HCT116 (cell line): Measurements from ENCODE around the gene GPR176. TPM values are rescaled to one million over a fixed set of nuclear protein-coding genes. Genes with fewer than 3 reads are reported as not detected.

ENCODE experiments used
- ATAC-seq: fragments of 200-7000 bp; cut with Tn5 transposase; 2 replicates; pipeline ENCODE4 v1.9.1; 2020; ENCODE audit warnings: mild to moderate bottlenecking, moderate library complexity
- BruUV-seq: library from RNA; stranded (reverse); fragments of 400-500 nt; replicated peaks from 2 replicates; lab custom pipeline; 2021; lab: Mats Ljungman, UMichigan
- CTCF ChIA-PET: fragments of 300-600 bp; sonication (Branson Sonifier 250); formaldehyde crosslinking; loops from one replicate; lab custom pipeline; 2021; ENCODE audit warnings: antibody characterized with exemption; lab: Charles Lee
- POLR2A ChIA-PET: fragments of 300-600, 350-600 bp; sonication (Branson Sonifier 250); formaldehyde crosslinking; loops from one replicate; lab custom pipeline; 2021; ENCODE audit warnings: antibody characterized with exemption; lab: Charles Lee
- RAD21 ChIA-PET, 2 experiments: fragments of 300-600 bp; sonication (Branson Sonifier 250); formaldehyde crosslinking; loops; one replicate each; lab custom pipeline; 2023; ENCODE audit warnings: low total read pairs in 2 of 2; ENCODE audit not compliant: uncharacterized antibody in 2 of 2, unreplicated experiment in 2 of 2, low non-redundant PET in 1 of 2; lab: Charles Lee
- DNase-seq: peaks from one replicate; pipeline ENCODE4 v3.0.0-alpha.2; 2010; ENCODE audit warnings: low read depth, low spot score
- H2AFZ ChIP-seq: fragments of 200-600 bp; shearing (Covaris generic), sonication (generic); 2 replicates; pipeline ENCODE4 v1.6.1; 2017; ENCODE audit warnings: low read depth, mixed run types, mixed read lengths, antibody characterized with exemption, low read length; ENCODE audit not compliant: poor library complexity, severe bottlenecking
- H3K27ac ChIP-seq: 2 replicates; pipeline ENCODE4 v1.5.1; 2012; ENCODE audit warnings: low read depth, low read length
- H3K27me3 ChIP-seq: fragments of 200-600 bp; sonication (generic); 2 replicates; pipeline ENCODE4 v1.6.1; 2016; ENCODE audit warnings: mixed run types, low read length, mixed read lengths; ENCODE audit not compliant: insufficient read depth
- H3K36me3 ChIP-seq, 2 experiments: fragments of 200-500 bp in 1 of 2; fragments of 200-600 bp in 1 of 2; sonication (Bioruptor generic) in 1 of 2; sonication (generic) in 1 of 2; 2 replicates each; pipeline versions ENCODE4 v1.5.1 to v1.6.1; 2014 to 2016; ENCODE audit warnings: low read length in 2 of 2, inconsistent platforms in 1 of 2, mixed read lengths in 1 of 2, mixed run types in 1 of 2; ENCODE audit not compliant: insufficient read depth in 2 of 2, control insufficient read depth in 1 of 2
- H3K4me1 ChIP-seq, 2 experiments: fragments of 200-600 bp in 1 of 2; sonication (generic) in 1 of 2; 2 replicates each; pipeline versions ENCODE4 v1.5.1 to v1.6.1; 2012 to 2017; ENCODE audit warnings: low read length in 2 of 2, inconsistent platforms in 1 of 2, mild to moderate bottlenecking in 1 of 2, mixed read lengths in 1 of 2, mixed run types in 1 of 2, moderate library complexity in 1 of 2; ENCODE audit not compliant: insufficient read depth in 2 of 2, control insufficient read depth in 1 of 2
- H3K4me2 ChIP-seq: fragments of 200-600 bp; sonication (generic); 2 replicates; pipeline ENCODE4 v1.6.1; 2017; ENCODE audit warnings: mixed run types, low read length, mixed read lengths
- H3K4me3 ChIP-seq, 2 experiments: fragments of 200-600 bp in 1 of 2; sonication (generic) in 1 of 2; replicated peaks in 1 of 2; 2 replicates each; pipeline ENCODE4 v1.5.1; 2011 to 2016; ENCODE audit warnings: low read length in 2 of 2, control low read depth in 1 of 2, low read depth in 1 of 2, mild to moderate bottlenecking in 1 of 2, mixed read lengths in 1 of 2, mixed run types in 1 of 2
- H3K79me2 ChIP-seq: fragments of 200-600 bp; sonication (generic); 2 replicates; pipeline ENCODE4 v1.6.1; 2017; ENCODE audit warnings: mild to moderate bottlenecking, mixed run types, low read length, moderate library complexity, mixed read lengths; ENCODE audit not compliant: insufficient read depth
- H3K9ac ChIP-seq: fragments of 200-600 bp; sonication (generic); 2 replicates; pipeline ENCODE4 v1.6.1; 2016; ENCODE audit warnings: low read length, mixed read lengths
- H3K9me2 ChIP-seq: fragments of 200-600 bp; sonication (generic), shearing (Covaris generic); 2 replicates; pipeline ENCODE4 v1.6.1; 2017; ENCODE audit warnings: mixed run types, mild to moderate bottlenecking, moderate library complexity; ENCODE audit not compliant: insufficient read depth
- H3K9me3 ChIP-seq, 2 experiments: fragments of 200-500 bp in 1 of 2; fragments of 200-600 bp in 1 of 2; sonication (Bioruptor generic) in 1 of 2; sonication (generic) in 1 of 2; 2 replicates each; pipeline ENCODE4 v1.6.1; 2014 to 2017; ENCODE audit warnings: low read length in 2 of 2, mixed read lengths in 2 of 2, inconsistent platforms in 1 of 2, low read depth in 1 of 2, mild to moderate bottlenecking in 1 of 2, mixed run types in 1 of 2, moderate library complexity in 1 of 2; ENCODE audit not compliant: control insufficient read depth in 1 of 2, insufficient read depth in 1 of 2
- H4K20me1 ChIP-seq: fragments of 200-600 bp; sonication (generic), shearing (Covaris generic); 2 replicates; pipeline ENCODE4 v1.6.1; 2017; ENCODE audit warnings: mixed run types, mild to moderate bottlenecking, moderate library complexity; ENCODE audit not compliant: insufficient read depth
- ATF3 ChIP-seq: IDR thresholded peaks from 2 replicates; pipeline ENCODE4 v1.6.1; 2012
- CEBPB ChIP-seq: IDR thresholded peaks from 2 replicates; pipeline ENCODE4 v1.6.1; 2012; ENCODE audit warnings: low read depth
- CTCF ChIP-seq, 3 experiments: fragments of 200-600 bp in 1 of 3; sonication (generic) in 1 of 3; IDR thresholded peaks in 2 of 3; conservative IDR thresholded peaks in 1 of 3; 2 replicates each; pipeline ENCODE4 v1.5.1; 2012 to 2017; ENCODE audit warnings: low read depth in 2 of 3, low read length in 2 of 3, antibody characterized with exemption in 1 of 3, borderline replicate concordance in 1 of 3, control low read depth in 1 of 3, mild to moderate bottlenecking in 1 of 3, mixed read lengths in 1 of 3, mixed run types in 1 of 3, moderate library complexity in 1 of 3; ENCODE audit not compliant: insufficient read depth in 1 of 3
- EGR1 ChIP-seq: IDR thresholded peaks from 2 replicates; pipeline ENCODE4 v1.6.1; 2012; ENCODE audit warnings: low read depth
- ELF1 ChIP-seq: IDR thresholded peaks from 2 replicates; pipeline ENCODE4 v1.6.1; 2012; ENCODE audit warnings: low read depth, borderline replicate concordance
- EZH2 ChIP-seq: fragments of 200-600 bp; sonication (generic); IDR thresholded peaks from 2 replicates; pipeline ENCODE4 v1.6.1; 2017; ENCODE audit warnings: antibody characterized with exemption, mixed run types
- EZH2phosphoT487 ChIP-seq: fragments of 200-600 bp; IDR thresholded peaks from 2 replicates; pipeline ENCODE4 v1.6.1; 2018; ENCODE audit warnings: antibody characterized with exemption, borderline replicate concordance
- FOSL1 ChIP-seq: IDR thresholded peaks from 2 replicates; pipeline ENCODE4 v1.6.1; 2012; ENCODE audit warnings: low read depth
- MAX ChIP-seq: IDR thresholded peaks from 2 replicates; pipeline ENCODE4 v1.6.1; 2012
- POLR2A ChIP-seq: IDR thresholded peaks from 2 replicates; pipeline ENCODE4 v1.7.0; 2011; ENCODE audit warnings: borderline replicate concordance; ENCODE audit not compliant: insufficient read depth, insufficient read length; ENCODE audit errors: extremely low read depth
- POLR2AphosphoS5 ChIP-seq: IDR thresholded peaks from 2 replicates; pipeline ENCODE4 v1.6.1; 2011; ENCODE audit warnings: mild to moderate bottlenecking, low read depth, low read length, moderate library complexity
- RAD21 ChIP-seq: IDR thresholded peaks from 2 replicates; pipeline ENCODE4 v1.6.1; 2012; ENCODE audit warnings: low read depth, mild to moderate bottlenecking
- SIN3A ChIP-seq: IDR thresholded peaks from 2 replicates; pipeline ENCODE4 v1.6.1; 2012; ENCODE audit warnings: low read depth
- SP1 ChIP-seq: IDR thresholded peaks from 2 replicates; pipeline ENCODE4 v1.6.1; 2012; ENCODE audit warnings: low read depth
- SRF ChIP-seq: IDR thresholded peaks from 2 replicates; pipeline ENCODE4 v1.6.1; 2012; ENCODE audit warnings: low read depth
- TCF7L2 ChIP-seq: IDR thresholded peaks from 2 replicates; pipeline ENCODE4 v1.7.0; 2011; ENCODE audit warnings: borderline replicate concordance, inconsistent platforms; ENCODE audit not compliant: insufficient read depth, insufficient read length; ENCODE audit errors: extremely low read depth
- YY1 ChIP-seq: IDR thresholded peaks from 2 replicates; pipeline ENCODE4 v1.6.1; 2011; ENCODE audit warnings: low read length, low read depth, moderate library complexity, mild to moderate bottlenecking; ENCODE audit not compliant: insufficient replicate concordance; ENCODE audit errors: extremely low read depth
- ZFX ChIP-seq: fragments of 450-650 bp; IDR thresholded peaks from 2 replicates; pipeline ENCODE4 v1.6.1; 2017
- ZNF274 ChIP-seq: fragments of 200-500 bp; sonication (Bioruptor generic); IDR thresholded peaks from 2 replicates; pipeline ENCODE4 v1.6.1; 2014; ENCODE audit warnings: mild to moderate bottlenecking, low read depth, low read length, inconsistent platforms
- intact Hi-C: fragments of 100-400 bp; cut with micrococcal nuclease; formaldehyde crosslinking; loops from 2 replicates; pipeline ENCODE4 v1.10.0; 2022
- total RNA-seq: library from RNA; stranded (reverse); gene quantifications from one replicate; pipeline ENCODE4 v1.2.1, GENCODE V29; 2021; ENCODE audit not compliant: unreplicated experiment

GPR176 gene
- total RNA-seq, 1 experiment from 2014 or later, result 1.7 TPM

GRCh38 chr15:39881790-39882189 lies 38.3 kb downstream of the GPR176 start:
- no peaks in the 10 kb centered on the region for H3K9me3 ChIP-seq
- H2AFZ ChIP-seq, result no peak overlapping the region
- no peaks in the 10 kb centered on the region for H4K20me1 ChIP-seq
- H3K4me3 ChIP-seq, result no peak overlapping the region
- H3K36me3 ChIP-seq, result no peaks in the 10 kb centered on the region
- CTCF ChIA-PET, result no interaction called here
- no peaks in the 10 kb centered on the region for H3K27me3 ChIP-seq
- no peak overlapping the region for H3K9ac ChIP-seq
- H3K4me2 ChIP-seq, result no peak overlapping the region
- no peaks in the 10 kb centered on the region for H3K79me2 ChIP-seq
- intact Hi-C loops, result no loop called here
- H3K9me2 ChIP-seq, result no peaks in the 10 kb centered on the region
- POLR2A ChIA-PET, result no interaction called here
- no peak overlapping the region for H3K27ac ChIP-seq
- H3K4me1 ChIP-seq, result peaks cover 0 to 6% of the 10 kb centered on the region in 2 experiments; a peak in 1 of 4 replicates
- no peak for DNase-seq
- RAD21 ChIA-PET, result no interaction called here
- TF ChIP-seq ELF1 (no peak), CEBPB (no peak), SRF (no peak), POLR2AphosphoS5 (no peak), ZNF274 (no peak), EZH2 (no peak), POLR2A (no peak), TCF7L2 (no peak), SP1 (no peak)
- TF ChIP-seq, all 23 proteins: peak for 0
- no peak for ATAC-seq
- no TSS peak for BruUV-seq

GRCh38 chr15:39880718-39881387 lies 39.2 kb downstream of the GPR176 start:
- H3K4me3 ChIP-seq, result no peak overlapping the region
- H3K9ac ChIP-seq, result no peak overlapping the region
- intact Hi-C loops, result no loop called here
- POLR2A ChIA-PET, result no interaction called here
- BruUV-seq, result no TSS peak
- ATAC-seq (no peak), DNase-seq (no peak)
- no peak overlapping the region for H3K4me2 ChIP-seq
- H3K27ac ChIP-seq, result no peak overlapping the region
- H2AFZ ChIP-seq, result no peak overlapping the region
- no peaks in the 10 kb centered on the region for H4K20me1 ChIP-seq
- RAD21 ChIA-PET, result no interaction called here
- H3K9me2 ChIP-seq, result no peaks in the 10 kb centered on the region
- CTCF ChIA-PET, result no interaction called here
- no peaks in the 10 kb centered on the region for H3K36me3 ChIP-seq
- H3K79me2 ChIP-seq, result no peaks in the 10 kb centered on the region
- peaks cover 0 to 6% of the 10 kb centered on the region in 2 experiments; a peak in 1 of 4 replicates for H3K4me1 ChIP-seq
- H3K9me3 ChIP-seq, result no peaks in the 10 kb centered on the region
- no peaks in the 10 kb centered on the region for H3K27me3 ChIP-seq
- TF ChIP-seq TCF7L2, result no peak
- TF ChIP-seq CTCF (IDR thresholded peaks at IDR 0.05 in 2 of 3, conservative IDR thresholded peaks at IDR 0.05 in 1 of 3; ENCODE audit: borderline replicate concordance in 1 of 3, insufficient read depth in 1 of 3, low read depth in 2 of 3, low read length in 2 of 3), result no peak
- no peak for TF ChIP-seq RAD21
- TF ChIP-seq SRF, result no peak
- TF ChIP-seq CEBPB, result no peak
- no peak for TF ChIP-seq EZH2phosphoT487
- no peak for TF ChIP-seq EZH2
- TF ChIP-seq ATF3, result no peak
- TF ChIP-seq EGR1, result no peak
- no peak for TF ChIP-seq POLR2AphosphoS5
- TF ChIP-seq MAX, result no peak
- TF ChIP-seq ZNF274, result no peak
- no peak for TF ChIP-seq ZFX
- TF ChIP-seq FOSL1, result no peak
- TF ChIP-seq SIN3A, result no peak
- no peak for TF ChIP-seq YY1
- no peak for TF ChIP-seq ELF1
